Right lobe of liver (tissue), 6 donors: ENCODE measurements around the gene NCOA3. TPM values are rescaled to one million over a fixed set of nuclear protein-coding genes. Genes with fewer than 3 reads are reported as not detected.
"Not testable (repeated sequence)": the region's sequence is repeated elsewhere in the genome, so short reads cannot be mapped to it uniquely, and the experiment has no call there.

Experiments
- ATAC-seq, 4 donors: fragments of 200-7000 bp; cut with Tn5 transposase; one replicate each; pipeline ENCODE4 v1.9.1; 2020; ENCODE audit warnings: mild to moderate bottlenecking in 4 of 4, moderate library complexity in 4 of 4
- DNase-seq, 3 donors: peaks; one replicate each; pipeline ENCODE4 v3.0.0-alpha.2; 2020
- H3K27ac ChIP-seq, 3 donors: fragments of 200-600 bp; one replicate each; pipeline ENCODE4 v1.8.0; 2022
- H3K27me3 ChIP-seq, 2 donors: fragments of 200-600 bp; one replicate each; pipeline ENCODE4 v1.8.0; 2022
- H3K36me3 ChIP-seq, 4 donors: fragments of 200-600 bp; sonication (generic) in 1 of 4; one replicate each; pipeline versions ENCODE4 v1.5.1 to v1.8.0; 2017 to 2022; ENCODE audit warnings: control low read depth in 1 of 4
- H3K4me1 ChIP-seq, 4 donors: fragments of 200-600 bp; sonication (generic) in 1 of 4; one replicate each; pipeline versions ENCODE4 v1.5.1 to v1.8.0; 2017 to 2022; ENCODE audit warnings: control low read depth in 1 of 4
- H3K4me3 ChIP-seq, 3 donors: fragments of 200-600 bp; one replicate each; pipeline ENCODE4 v1.8.0; 2022
- H3K9me3 ChIP-seq, 4 donors: fragments of 200-600 bp; sonication (generic) in 1 of 4; one replicate each; pipeline versions ENCODE4 v1.5.1 to v1.8.0; 2017 to 2022; ENCODE audit warnings: control low read depth in 1 of 4
- POLR2A ChIP-seq: fragments of 450-650 bp; IDR thresholded peaks from one replicate; pipeline ENCODE4 v1.6.1; 2017; ENCODE audit warnings: antibody characterized with exemption, mild to moderate bottlenecking
- WGBS: methylation state at CpG from one replicate; pipeline ENCODE4 v1.1.6; 2018; ENCODE audit warnings: low coverage, low lambda C conversion rate; ENCODE audit not compliant: insufficient coverage; ENCODE audit errors: missing lambda C conversion rate; 5-methylcytosine and 5-hydroxymethylcytosine counted together
- intact Hi-C, 2 donors: fragments of 100-400 bp; cut with DNase I; formaldehyde crosslinking; loops; one replicate each; pipeline versions ENCODE4 v1.11.2 to v1.14.1; 2022
- total RNA-seq, 6 experiments: library from RNA; depleted of rRNA in 2 of 6; stranded (reverse); fragments of >200 nt in 2 of 6; fragmentation: NEBNext Ultra II Directional in 3 of 6; extraction: Animal tissue kit (Norgen Biotek cat#: 25700) in 3 of 6; gene quantifications; one replicate each; pipeline versions ENCODE4 v1.1.0 to v1.2.4, GENCODE V29; 2016 to 2023
- TF ChIP-seq, protein P1 (sequence below), 4 donors: fragments of 200-600 bp in 3 of 4; fragments of 450-650 bp in 1 of 4; IDR thresholded peaks; one replicate each; pipeline versions ENCODE4 v1.5.1 to v1.8.0; 2016 to 2022; ENCODE audit warnings: antibody characterized with exemption in 4 of 4, mild to moderate bottlenecking in 2 of 4
- donor health status: DM: no; HTN: yes; CAD: no.
- donor health status: DM: no; HTN: no; CAD: no.
- donor health status: DM: no; HTN: no; CAD: no.
- donor health status: DM: no; HTN: yes; CAD: no.
- donor health status: DM: no; HTN: yes; CAD: no.

NCOA3 gene
- total RNA-seq, 6 experiments from 2014 or later = 11.2 to 15.1 (median 13.8) TPM

DNA sequence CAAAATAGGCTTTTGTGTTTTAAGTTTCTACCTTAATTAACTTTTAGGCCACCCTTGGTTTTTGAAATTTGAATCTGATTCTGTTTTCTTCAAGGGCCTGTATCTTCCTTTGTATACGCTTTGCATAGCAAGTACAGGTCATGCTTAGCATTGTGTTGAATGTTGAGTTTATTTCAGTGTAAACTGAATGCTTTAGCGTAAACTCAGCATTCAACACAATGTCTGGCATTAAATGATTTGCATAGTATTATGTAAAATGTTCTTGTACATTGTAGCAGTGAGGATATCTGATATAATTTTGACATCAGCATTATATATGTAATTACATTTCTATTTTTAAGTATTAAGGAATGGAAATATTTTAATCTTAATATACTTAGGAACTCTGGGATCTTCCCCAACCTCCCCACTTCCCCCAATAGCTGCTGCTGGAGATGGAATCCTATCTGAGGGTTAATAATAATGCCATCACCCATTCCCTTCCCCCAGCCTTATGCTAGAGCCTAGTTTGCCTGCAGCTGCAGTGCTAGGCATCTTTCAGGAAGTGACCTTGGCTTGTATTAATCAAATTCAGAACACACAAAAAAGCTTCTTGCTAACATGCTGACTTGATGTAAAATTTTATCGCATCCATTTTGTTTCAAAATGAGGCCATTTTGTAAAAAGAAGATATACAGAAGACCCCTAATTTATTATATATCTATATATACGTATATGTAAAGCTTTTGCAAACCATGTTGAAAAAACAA, 73.1 kb downstream of the NCOA3 start:
- TF ChIP-seq, protein P1, sequence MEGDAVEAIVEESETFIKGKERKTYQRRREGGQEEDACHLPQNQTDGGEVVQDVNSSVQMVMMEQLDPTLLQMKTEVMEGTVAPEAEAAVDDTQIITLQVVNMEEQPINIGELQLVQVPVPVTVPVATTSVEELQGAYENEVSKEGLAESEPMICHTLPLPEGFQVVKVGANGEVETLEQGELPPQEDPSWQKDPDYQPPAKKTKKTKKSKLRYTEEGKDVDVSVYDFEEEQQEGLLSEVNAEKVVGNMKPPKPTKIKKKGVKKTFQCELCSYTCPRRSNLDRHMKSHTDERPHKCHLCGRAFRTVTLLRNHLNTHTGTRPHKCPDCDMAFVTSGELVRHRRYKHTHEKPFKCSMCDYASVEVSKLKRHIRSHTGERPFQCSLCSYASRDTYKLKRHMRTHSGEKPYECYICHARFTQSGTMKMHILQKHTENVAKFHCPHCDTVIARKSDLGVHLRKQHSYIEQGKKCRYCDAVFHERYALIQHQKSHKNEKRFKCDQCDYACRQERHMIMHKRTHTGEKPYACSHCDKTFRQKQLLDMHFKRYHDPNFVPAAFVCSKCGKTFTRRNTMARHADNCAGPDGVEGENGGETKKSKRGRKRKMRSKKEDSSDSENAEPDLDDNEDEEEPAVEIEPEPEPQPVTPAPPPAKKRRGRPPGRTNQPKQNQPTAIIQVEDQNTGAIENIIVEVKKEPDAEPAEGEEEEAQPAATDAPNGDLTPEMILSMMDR (IDR thresholded peaks at IDR 0.05) = no peak
- no peak for TF ChIP-seq POLR2A
- intact Hi-C loops = no loop called here
- H3K27me3 ChIP-seq = no peaks in the 10 kb centered on the region
- peak in 1 of 4 donors; percentile 18 for ATAC-seq
- no peak overlapping the region for H3K27ac ChIP-seq
- H3K36me3 ChIP-seq = no peaks in the 10 kb centered on the region
- 60% methylated on average over 4 of the region's 4 CpGs for WGBS
- no peak for DNase-seq
- H3K4me1 ChIP-seq = peaks cover 0 to 45% (median 24%) of the 10 kb centered on the region in 4 donors
- H3K4me3 ChIP-seq = no peak overlapping the region
- H3K9me3 ChIP-seq = no peaks in the 10 kb centered on the region

DNA sequence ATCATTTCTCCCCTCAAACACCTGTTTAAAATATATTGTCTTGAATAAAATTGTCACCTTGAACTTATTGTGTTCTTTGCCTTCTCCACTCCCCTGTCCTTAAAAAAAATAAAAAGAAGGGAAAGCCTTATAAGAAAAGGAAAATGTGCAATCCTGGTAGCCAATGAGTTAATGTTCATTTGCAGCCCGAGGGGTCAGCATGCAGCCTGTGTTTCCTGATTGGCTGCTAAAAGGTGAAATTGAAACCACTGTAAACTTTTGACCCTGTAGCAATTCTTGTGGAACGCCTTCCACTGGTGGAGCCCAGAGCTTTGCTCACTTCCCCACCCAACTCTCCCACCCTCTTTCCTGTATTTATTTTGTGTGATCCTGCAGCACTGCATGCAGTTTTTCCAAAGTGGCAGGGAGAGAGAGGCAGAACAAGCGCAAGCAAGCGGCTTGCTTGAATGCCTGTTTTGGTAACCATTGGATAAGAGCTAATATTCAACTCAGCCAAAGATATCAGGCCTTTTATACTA, 74.9 kb downstream of the NCOA3 start:
- H3K4me1 ChIP-seq = peaks cover 0 to 45% (median 24%) of the 10 kb centered on the region in 4 donors
- intact Hi-C loops = no loop called here
- 0% methylated on average over 4 of the region's 4 CpGs for WGBS

DNA sequence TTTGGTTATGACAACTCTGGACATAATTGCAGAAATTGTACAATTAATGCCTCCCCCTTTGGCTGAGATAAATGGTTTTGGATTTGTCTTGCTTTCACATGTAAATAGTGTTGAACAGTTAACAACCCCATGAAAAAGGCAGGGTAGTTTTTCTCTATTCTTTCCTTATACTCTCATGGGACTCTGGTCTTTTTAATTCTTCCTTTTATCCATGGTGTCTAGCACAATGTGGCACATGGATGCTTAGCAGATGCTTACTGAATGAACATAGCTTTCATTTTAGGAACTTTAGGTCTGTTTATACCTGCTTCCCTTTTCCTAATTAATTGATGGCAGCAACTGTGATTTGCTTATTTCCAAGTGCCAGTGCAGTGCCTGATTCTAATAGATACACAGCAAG, 75.6 kb downstream of the NCOA3 start:
- TF ChIP-seq POLR2A = no peak
- TF ChIP-seq, protein P1 (IDR thresholded peaks at IDR 0.05) = no peak
- Histone ChIP-seq H3K27me3 (no peaks in the 10 kb centered on the region), H3K9me3 (no peaks in the 10 kb centered on the region), H3K4me3 (peak overlapping the region in 1 of 3 donors; percentile 18), H3K27ac (peak overlapping the region; percentile 55 to 73 (median 57)), H3K36me3 (no peaks in the 10 kb centered on the region), H3K4me1 (peaks cover 0 to 45% (median 24%) of the 10 kb centered on the region in 4 donors)
- intact Hi-C loops = no loop called here
- ATAC-seq (no peak), DNase-seq (no peak)

More for the DNA sequence above, 74.9 kb downstream of the NCOA3 start:
- Histone ChIP-seq H3K27me3 (no peaks in the 10 kb centered on the region), H3K4me3 (peak overlapping the region in 1 of 3 donors; percentile 18), H3K36me3 (no peaks in the 10 kb centered on the region), H3K9me3 (no peaks in the 10 kb centered on the region), H3K27ac (peak overlapping the region; percentile 55 to 73 (median 57))
- peak; percentile 96 to 98 (median 98) for ATAC-seq
- DNase-seq = peak; percentile 55 to 84 (median 76)
- TF ChIP-seq, protein P1 (IDR thresholded peaks at IDR 0.05) = no peak
- peak; percentile 43 for TF ChIP-seq POLR2A

GRCh38 chr20:47578543-47578942, 76.9 kb downstream of the NCOA3 start:
- H3K27ac ChIP-seq = peak overlapping the region in 1 of 3 donors; percentile 73
- ATAC-seq (peak in 2 of 4 donors; percentile 10 to 31), DNase-seq (no peak)
- TF ChIP-seq POLR2A = no peak
- TF ChIP-seq, protein P1 (IDR thresholded peaks at IDR 0.05) = no peak
- no peaks in the 10 kb centered on the region for H3K27me3 ChIP-seq
- WGBS = 11% methylated on average over 1 of the region's 1 CpG
- no peaks in the 10 kb centered on the region for H3K36me3 ChIP-seq
- intact Hi-C loops = no loop called here
- no peak overlapping the region for H3K4me3 ChIP-seq
- H3K4me1 ChIP-seq = peaks cover 0 to 41% (median 24%) of the 10 kb centered on the region in 4 donors
- no peaks in the 10 kb centered on the region for H3K9me3 ChIP-seq

DNA sequence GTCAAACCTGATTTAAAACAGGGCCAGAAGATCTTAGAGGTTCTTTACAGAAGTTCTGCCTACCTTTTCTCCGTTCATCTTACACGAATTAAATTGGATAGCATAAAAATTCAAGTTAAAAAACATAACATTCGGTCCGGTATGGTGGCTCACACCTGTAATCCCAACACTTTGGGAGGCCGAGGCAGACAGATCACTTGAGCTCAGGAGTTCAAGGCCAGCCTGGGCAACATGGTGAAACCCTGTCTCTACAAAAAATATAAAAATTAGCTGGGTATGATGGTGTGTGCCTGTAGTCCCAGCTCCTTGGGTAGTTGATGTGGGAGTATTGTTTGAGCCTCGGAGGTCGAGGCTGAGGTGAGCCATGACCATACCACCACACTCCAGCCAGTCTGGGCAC, 79.0 kb downstream of the NCOA3 start:
- H3K4me3 ChIP-seq, H3K9me3 ChIP-seq, intact Hi-C loops, DNase-seq, H3K27me3 ChIP-seq, H3K36me3 ChIP-seq, H3K27ac ChIP-seq, ATAC-seq: not testable (repeated sequence)
- WGBS = 71% methylated on average over 6 of the region's 7 CpGs
- peaks cover 0 to 27% (median 12%) of the 10 kb centered on the region in 4 donors for H3K4me1 ChIP-seq
